HG03108 (cell line): ENCODE data around the gene AKIP1.
"Not testable (repeated sequence)": the region's sequence is repeated elsewhere in the genome, so short reads cannot be mapped to it uniquely, and the experiment has no call there.

ENCODE experiments used
- ATAC-seq: cut with Tn5 transposase; IDR thresholded peaks from one replicate; pipeline ENCODE4 v1.9.1; 2021; ENCODE audit warnings: moderate library complexity; ENCODE audit not compliant: unreplicated experiment

The AKIP1 gene

GRCh38 chr11:8911029-8911823 is at the start of gene AKIP1:
Gene AKIP1 (plus strand): TSS chr11:8911189. CDS start chr11:8911450, 261 bp downstream.
- peak; percentile 85 for ATAC-seq

GRCh38 chr11:8863838-8864237 is 47.2 kb upstream of the AKIP1 start:
- no peak for ATAC-seq

GRCh38 chr11:8865304-8865703 is 45.7 kb upstream of the AKIP1 start:
- ATAC-seq = no peak

GRCh38 chr11:8867035-8867434 is 44.0 kb upstream of the AKIP1 start:
- ATAC-seq = no peak

GRCh38 chr11:8867931-8868631 is 42.9 kb upstream of the AKIP1 start:
- ATAC-seq = no peak

GRCh38 chr11:8870411-8871170 is 40.4 kb upstream of the AKIP1 start:
- no peak for ATAC-seq

- ATAC-seq = no peak
These were observed 39.7 kb upstream of the AKIP1 start for GRCh38 chr11:8871171-8871775.

GRCh38 chr11:8871962-8872361 is 39.0 kb upstream of the AKIP1 start:
- ATAC-seq = no peak

- ATAC-seq = no peak
These were observed 37.1 kb upstream of the AKIP1 start for GRCh38 chr11:8873741-8874405.

- ATAC-seq = no peak
These were observed 32.2 kb upstream of the AKIP1 start for GRCh38 chr11:8878771-8879170.

GRCh38 chr11:8881585-8881984 is 29.4 kb upstream of the AKIP1 start:
- ATAC-seq = not testable (repeated sequence)

- ATAC-seq = no peak
These were observed 24.7 kb upstream of the AKIP1 start for GRCh38 chr11:8886322-8886721.

- ATAC-seq = not testable (repeated sequence)
These were observed 19.8 kb upstream of the AKIP1 start for GRCh38 chr11:8891185-8891584.

- no peak for ATAC-seq
These were observed 11.8 kb upstream of the AKIP1 start for GRCh38 chr11:8899119-8899753.

GRCh38 chr11:8905528-8906165 is 5.3 kb upstream of the AKIP1 start:
- ATAC-seq = no peak

GRCh38 chr11:8907116-8907515 is 3.9 kb upstream of the AKIP1 start:
- no peak for ATAC-seq

- ATAC-seq = no peak
These were observed 2.9 kb upstream of the AKIP1 start for GRCh38 chr11:8908099-8908498.

- peak; percentile 2 for ATAC-seq
These were observed 351 bp upstream of the AKIP1 start for GRCh38 chr11:8910649-8911026.

GRCh38 chr11:8913961-8914660 is 3.1 kb downstream of the AKIP1 start:
- ATAC-seq = no peak
